Sigmoid colon (tissue), 7 donors: Measurements from ENCODE around the gene FBXO30. TPM values are rescaled to one million over a fixed set of nuclear protein-coding genes. Genes with fewer than 3 reads are reported as not detected.

ENCODE experiments used
- DNase-seq: peaks from one replicate; pipeline ENCODE4 v3.0.0-alpha.2; 2019
- H3K27ac ChIP-seq, 4 donors: fragments of 200-600 bp; sonication (generic); one replicate each; pipeline ENCODE4 v1.5.1; 2016 to 2019; ENCODE audit warnings: mild to moderate bottlenecking in 1 of 4
- H3K27me3 ChIP-seq, 3 donors: fragments of 200-600 bp; sonication (generic); one replicate each; pipeline ENCODE4 v1.5.1; 2019; ENCODE audit warnings: mild to moderate bottlenecking in 1 of 3
- H3K36me3 ChIP-seq, 4 donors: fragments of 200-600 bp; sonication (generic); one replicate each; pipeline ENCODE4 v1.5.1; 2016 to 2019
- H3K4me1 ChIP-seq, 4 donors: fragments of 200-600 bp; sonication (generic); one replicate each; pipeline ENCODE4 v1.5.1; 2017 to 2019
- H3K4me3 ChIP-seq, 4 donors: fragments of 200-600 bp; sonication (generic); one replicate each; pipeline ENCODE4 v1.5.1; 2017 to 2019; ENCODE audit warnings: mild to moderate bottlenecking in 2 of 4, moderate library complexity in 1 of 4
- H3K9me3 ChIP-seq, 4 donors: fragments of 200-600 bp in 3 of 4; sonication (generic) in 3 of 4; one replicate each; pipeline versions ENCODE4 v1.5.1 to v1.6.1; 2013 to 2019
- CTCF ChIP-seq, 4 experiments: fragments of 450-650 bp in 3 of 4; fragments of 200-600 bp in 1 of 4; IDR thresholded peaks; one replicate each; pipeline ENCODE4 v1.5.1; 2016 to 2019; ENCODE audit warnings: antibody characterized with exemption in 4 of 4, mild to moderate bottlenecking in 3 of 4, moderate library complexity in 2 of 4
- EP300 ChIP-seq, 4 donors: sonication (generic); formaldehyde crosslinking; IDR thresholded peaks; one replicate each; pipeline ENCODE4 v1.6.1; 2017; ENCODE audit warnings: antibody characterized with exemption in 4 of 4
- POLR2A ChIP-seq, 2 donors: fragments of 450-650 bp; IDR thresholded peaks; one replicate each; pipeline ENCODE4 v1.6.1; 2016; ENCODE audit warnings: antibody characterized with exemption in 2 of 2, mild to moderate bottlenecking in 2 of 2, moderate library complexity in 2 of 2
- POLR2AphosphoS5 ChIP-seq, 4 donors: sonication (generic); formaldehyde crosslinking; IDR thresholded peaks; one replicate each; pipeline ENCODE4 v1.6.1; 2017; ENCODE audit warnings: antibody characterized with exemption in 4 of 4
- WGBS, 2 donors: extraction: QIAGEN DNeasy Blood & Tissue Kit; methylation state at CpG; one replicate each; pipeline ENCODE4 v1.1.7; 2013; 5-methylcytosine and 5-hydroxymethylcytosine counted together
- intact Hi-C: fragments of 100-400 bp; cut with DNase I; formaldehyde crosslinking; loops from one replicate; pipeline ENCODE4 v1.15.1; 2023
- polyA plus RNA-seq, 3 donors: library from polyadenylated mRNA; stranded (reverse); fragments of 200-250 nt; gene quantifications; one replicate each; pipeline ENCODE4 v1.2.3, GENCODE V29; 2013
- total RNA-seq, 4 donors: library from RNA; depleted of rRNA; stranded (reverse); fragments of >200 nt; gene quantifications; one replicate each; pipeline ENCODE4 v1.1.0, GENCODE V29; 2016
- donor health status: healthy with polysubstance abuse.
- donor health status: Bipolar disorder and iron deficiency.
- donor health status: healthy.

The FBXO30 gene
- total RNA-seq, result 10 to 100 TPM; 37.9 to 53.9 (median 43.9) TPM
- 1 to 10 TPM; 2.3 to 3.2 (median 2.4) TPM for polyA plus RNA-seq

GRCh38 chr6:145814501-145815308, at the start of gene FBXO30:
Gene FBXO30 (minus strand): TSS chr6:145814795. CDS start chr6:145806405, 8,390 bp downstream.
- H3K36me3 ChIP-seq, result no peaks in the 10 kb centered on the region
- TF ChIP-seq CTCF (IDR thresholded peaks at IDR 0.05), result peak; percentile 25 to 56 (median 40)
- no peak for TF ChIP-seq EP300 (IDR thresholded peaks at IDR 0.05)
- peak; percentile 91 to 96 (median 94) for TF ChIP-seq POLR2AphosphoS5 (IDR thresholded peaks at IDR 0.05)
- TF ChIP-seq POLR2A (IDR thresholded peaks at IDR 0.05), result peak; percentile 76 to 78
- peak within 1 kb of the TSS; percentile 47 to 91 (median 76) for H3K4me3 ChIP-seq
- WGBS, 2 donors, result 0 to 1% methylated on average over 88 of the region's 88 CpGs
- DNase-seq, result peak; percentile 91
- no peaks in the 10 kb centered on the region for H3K27me3 ChIP-seq
- H3K9me3 ChIP-seq, result no peaks in the 10 kb centered on the region
- peaks cover 0 to 49% (median 39%) of the 10 kb centered on the region in 4 donors for H3K4me1 ChIP-seq
- intact Hi-C loops, result loop anchor here (1.0 kb wide), 1 partner anchor 79 kb away; the partner anchor contains the start of gene EPM2A
- peak within 1 kb of the TSS; percentile 89 to 98 (median 96) for H3K27ac ChIP-seq

- no peaks in the 10 kb centered on the region for H3K36me3 ChIP-seq
- H3K4me1 ChIP-seq, result peaks cover 0 to 16% (median 5%) of the 10 kb centered on the region in 4 donors
- no peak for TF ChIP-seq POLR2A (IDR thresholded peaks at IDR 0.05)
- WGBS, 2 donors, result 75 to 82% methylated on average over 2 of the region's 2 CpGs
- intact Hi-C loops, result no loop called here
- no peaks in the 10 kb centered on the region for H3K27me3 ChIP-seq
- H3K27ac ChIP-seq, result no peak overlapping the region
- H3K4me3 ChIP-seq, result no peak overlapping the region
- H3K9me3 ChIP-seq, result peaks cover 0 to 5% (median 3%) of the 10 kb centered on the region in 4 donors
- DNase-seq, result no peak
These were observed 49.5 kb upstream of the FBXO30 start for GRCh38 chr6:145863988-145864616.

- Histone ChIP-seq H3K9me3 (peaks cover 0 to 5% (median 3%) of the 10 kb centered on the region in 4 donors), H3K36me3 (no peaks in the 10 kb centered on the region), H3K4me1 (peaks cover 0 to 16% (median 5%) of the 10 kb centered on the region in 4 donors), H3K4me3 (no peak overlapping the region), H3K27me3 (no peaks in the 10 kb centered on the region), H3K27ac (no peak overlapping the region)
- TF ChIP-seq POLR2AphosphoS5 (IDR thresholded peaks at IDR 0.05), result no peak
- TF ChIP-seq EP300 (IDR thresholded peaks at IDR 0.05), result no peak
- no peak for TF ChIP-seq CTCF (IDR thresholded peaks at IDR 0.05)
- TF ChIP-seq POLR2A (IDR thresholded peaks at IDR 0.05), result no peak
- intact Hi-C loops, result no loop called here
- 61 to 81% methylated on average over 1 of the region's 1 CpG for WGBS, 2 donors
- DNase-seq, result no peak
These were observed 48.8 kb upstream of the FBXO30 start for GRCh38 chr6:145863366-145863765.

GRCh38 chr6:145860562-145860961, 46.0 kb upstream of the FBXO30 start:
- Histone ChIP-seq H3K27me3 (no peaks in the 10 kb centered on the region), H3K36me3 (no peaks in the 10 kb centered on the region), H3K4me3 (no peak overlapping the region), H3K27ac (no peak overlapping the region), H3K9me3 (peaks cover 0 to 5% (median 3%) of the 10 kb centered on the region in 4 donors), H3K4me1 (peaks cover 0 to 6% (median 2%) of the 10 kb centered on the region in 4 donors)
- TF ChIP-seq EP300 (IDR thresholded peaks at IDR 0.05) (no peak), POLR2A (IDR thresholded peaks at IDR 0.05) (no peak), CTCF (IDR thresholded peaks at IDR 0.05) (no peak), POLR2AphosphoS5 (IDR thresholded peaks at IDR 0.05) (no peak)
- WGBS, 2 donors, result 96 to 97% methylated on average over 1 of the region's 1 CpG
- intact Hi-C loops, result no loop called here
- DNase-seq, result no peak

GRCh38 chr6:145850671-145851070, 36.1 kb upstream of the FBXO30 start:
- Histone ChIP-seq H3K4me1 (peaks cover 0 to 10% (median 0%) of the 10 kb centered on the region in 4 donors), H3K4me3 (no peak overlapping the region), H3K27ac (no peak overlapping the region), H3K9me3 (no peaks in the 10 kb centered on the region), H3K27me3 (no peaks in the 10 kb centered on the region), H3K36me3 (no peaks in the 10 kb centered on the region)
- DNase-seq, result no peak
- intact Hi-C loops, result no loop called here
- TF ChIP-seq POLR2AphosphoS5 (IDR thresholded peaks at IDR 0.05) (no peak), POLR2A (IDR thresholded peaks at IDR 0.05) (no peak), EP300 (IDR thresholded peaks at IDR 0.05) (no peak), CTCF (IDR thresholded peaks at IDR 0.05) (no peak)
- WGBS, 2 donors, result 91 to 92% methylated on average over 2 of the region's 2 CpGs
